IMR-90 (cell line): Measurements from ENCODE around the gene GYPE. TPM values are rescaled to one million over a fixed set of nuclear protein-coding genes. Genes with fewer than 3 reads are reported as not detected.
A peak's percentile ranks its signal among the peaks of the same experiment; 100 is the strongest.
"Not testable (repeated sequence)": the region's sequence is repeated elsewhere in the genome, so short reads cannot be mapped to it uniquely, and the experiment has no call there.

Experiments
- ATAC-seq: fragments of 200-7000 bp; cut with Tn5 transposase; 2 replicates; pipeline ENCODE4 v1.9.1; 2020; ENCODE audit warnings: low read depth, mild to moderate bottlenecking, moderate library complexity
- BruUV-seq: library from RNA; stranded (reverse); fragments of 400-500 nt; replicated peaks from 2 replicates; lab custom pipeline; 2021; lab: Mats Ljungman, UMichigan
- CTCF ChIA-PET: fragments of 300-600 bp; formaldehyde crosslinking; extraction: SDS; loops from one replicate; lab custom pipeline; 2021; ENCODE audit warnings: antibody characterized with exemption; lab: Yijun Ruan, JAX
- POLR2A ChIA-PET: fragments of 300-600 bp; sonication (Branson Sonifier 250); formaldehyde crosslinking; loops from one replicate; lab custom pipeline; 2022; ENCODE audit warnings: antibody characterized with exemption; ENCODE audit not compliant: unreplicated experiment; lab: Charles Lee
- DNase-seq: peaks from one replicate; pipeline ENCODE4 v3.0.0; 2013
- H2AFZ ChIP-seq: replicated peaks from 2 replicates; pipeline ENCODE3; 2013; ENCODE audit warnings: low read length, mild to moderate bottlenecking; ENCODE audit not compliant: poor library complexity
- H2AK5ac ChIP-seq: 2 replicates; pipeline ENCODE4 v1.6.1; 2013; ENCODE audit warnings: low read depth, low read length, inconsistent platforms
- H2AK9ac ChIP-seq: replicated peaks from 2 replicates; pipeline ENCODE3; 2013; ENCODE audit warnings: mild to moderate bottlenecking, low read depth, low read length, moderate library complexity; ENCODE audit not compliant: poor library complexity
- H2BK120ac ChIP-seq: 2 replicates; pipeline ENCODE4 v1.6.1; 2013; ENCODE audit warnings: low read depth, low read length, inconsistent platforms
- H2BK15ac ChIP-seq: 3 replicates; pipeline ENCODE4 v1.6.1; 2013; ENCODE audit warnings: low read depth, low read length, inconsistent platforms
- H2BK20ac ChIP-seq: 2 replicates; pipeline ENCODE4 v1.6.1; 2013; ENCODE audit warnings: low read depth, mild to moderate bottlenecking, inconsistent platforms, low read length, moderate library complexity
- H2BK5ac ChIP-seq: 2 replicates; pipeline ENCODE4 v1.6.1; 2013; ENCODE audit warnings: mild to moderate bottlenecking, low read depth, low read length, inconsistent platforms; ENCODE audit not compliant: poor library complexity, severe bottlenecking
- H3K14ac ChIP-seq: replicated peaks from 2 replicates; pipeline ENCODE4 v1.6.1; 2013; ENCODE audit warnings: low read depth, low read length, inconsistent platforms
- H3K18ac ChIP-seq: 2 replicates; pipeline ENCODE4 v1.6.1; 2013; ENCODE audit warnings: low read depth, low read length, control low read depth
- H3K23ac ChIP-seq: 2 replicates; pipeline ENCODE4 v1.6.1; 2013; ENCODE audit warnings: low read depth, low read length, inconsistent platforms
- H3K27ac ChIP-seq: 2 replicates; pipeline ENCODE4 v1.5.1; 2013; ENCODE audit warnings: mild to moderate bottlenecking, control low read depth, low read length; ENCODE audit not compliant: insufficient read depth
- H3K27me3 ChIP-seq: 2 replicates; pipeline ENCODE4 v1.6.1; 2013; ENCODE audit warnings: low read length; ENCODE audit not compliant: control insufficient read depth, insufficient read depth
- H3K36me3 ChIP-seq: 2 replicates; pipeline ENCODE4 v1.6.1; 2013; ENCODE audit warnings: low read length, mixed read lengths; ENCODE audit not compliant: control insufficient read depth, insufficient read depth
- H3K4ac ChIP-seq: 2 replicates; pipeline ENCODE4 v1.6.1; 2013; ENCODE audit warnings: low read depth, low read length, inconsistent platforms
- H3K4me1 ChIP-seq: 2 replicates; pipeline ENCODE4 v1.6.1; 2013; ENCODE audit warnings: low read length, mixed read lengths; ENCODE audit not compliant: control insufficient read depth, insufficient read depth
- H3K4me2 ChIP-seq: 2 replicates; pipeline ENCODE4 v1.6.1; 2013; ENCODE audit warnings: low read depth, mild to moderate bottlenecking, control low read depth, low read length, moderate library complexity
- H3K4me3 ChIP-seq: 2 replicates; pipeline ENCODE4 v1.5.1; 2013; ENCODE audit warnings: low read depth, mild to moderate bottlenecking, control low read depth, low read length, moderate library complexity; ENCODE audit not compliant: insufficient read depth
- H3K56ac ChIP-seq: 2 replicates; pipeline ENCODE4 v1.6.1; 2013; ENCODE audit warnings: low read length, inconsistent platforms; ENCODE audit not compliant: insufficient read depth; ENCODE audit errors: extremely low read depth
- H3K79me1 ChIP-seq, 2 experiments: 2 replicates each; pipeline ENCODE4 v1.6.1; 2013; ENCODE audit warnings: low read length in 2 of 2, inconsistent platforms in 1 of 2, low read depth in 1 of 2
- H3K9ac ChIP-seq: 2 replicates; pipeline ENCODE4 v1.6.1; 2013; ENCODE audit warnings: low read depth, low read length, control low read depth
- H3K9me1 ChIP-seq: 2 replicates; pipeline ENCODE4 v1.6.1; 2013; ENCODE audit warnings: low read length, inconsistent platforms; ENCODE audit not compliant: insufficient read depth
- H3K9me3 ChIP-seq: 2 replicates; pipeline ENCODE4 v1.6.1; 2013; ENCODE audit warnings: low read length; ENCODE audit not compliant: control insufficient read depth, insufficient read depth
- H4K20me1 ChIP-seq: 2 replicates; pipeline ENCODE4 v1.6.1; 2013; ENCODE audit warnings: low read length, inconsistent platforms; ENCODE audit not compliant: insufficient read depth
- H4K5ac ChIP-seq: 2 replicates; pipeline ENCODE4 v1.6.1; 2013; ENCODE audit warnings: mild to moderate bottlenecking, low read depth, low read length, control low read depth
- H4K8ac ChIP-seq, 2 experiments: 2 replicates each; pipeline ENCODE4 v1.6.1; 2013; ENCODE audit warnings: low read depth in 2 of 2, low read length in 2 of 2, control low read depth in 1 of 2, inconsistent platforms in 1 of 2
- H4K91ac ChIP-seq: 2 replicates; pipeline ENCODE4 v1.6.1; 2013; ENCODE audit warnings: low read depth, low read length, inconsistent platforms; ENCODE audit not compliant: insufficient read depth
- WGBS, 2 experiments: methylation state at CpG; one replicate each; pipeline versions ENCODE4 v1.1.5 to v1.1.7; 2013; ENCODE audit warnings: missing lambda C conversion rate in 2 of 2; ENCODE audit not compliant: insufficient read length in 1 of 2; ENCODE audit errors: extremely low coverage in 2 of 2; 5-methylcytosine and 5-hydroxymethylcytosine counted together
- dilution Hi-C: fragments of 300-500 bp; cut with HindIII; formaldehyde crosslinking; loops from one replicate; pipeline ENCODE4 v1.14.3; 2018; ENCODE audit warnings: low sequenced_read_pairs; ENCODE audit not compliant: unreplicated experiment
- in situ Hi-C: fragments of 300-500 bp; cut with MboI; formaldehyde crosslinking; loops from 3 replicates; pipeline ENCODE4 v1.14.3; 2019; ENCODE audit warnings: low sequenced_read_pairs, inconsistent platforms, mixed read lengths
- intact Hi-C: fragments of 100-400 bp; cut with micrococcal nuclease; formaldehyde crosslinking; loops from 2 replicates; pipeline ENCODE4 v1.10.0; 2022
- polyA plus RNA-seq, 3 experiments: library from polyadenylated mRNA; depleted of rRNA; stranded (reverse); fragments of >200 nt; gene quantifications; 2 replicates each; pipeline ENCODE4 v1.2.3, GENCODE V29; 2012; ENCODE audit warnings: low replicate concordance in 1 of 3
- total RNA-seq: library from RNA; depleted of rRNA; stranded (reverse); fragments of >200 nt; gene quantifications from 2 replicates; pipeline ENCODE4 v1.2.3, GENCODE V29; 2012

Gene GYPE
- total and polyA plus RNA-seq, 2 of the 4 experiments (the other 2 are of a cell fraction): 0.36 to 0.54 TPM

DNA sequence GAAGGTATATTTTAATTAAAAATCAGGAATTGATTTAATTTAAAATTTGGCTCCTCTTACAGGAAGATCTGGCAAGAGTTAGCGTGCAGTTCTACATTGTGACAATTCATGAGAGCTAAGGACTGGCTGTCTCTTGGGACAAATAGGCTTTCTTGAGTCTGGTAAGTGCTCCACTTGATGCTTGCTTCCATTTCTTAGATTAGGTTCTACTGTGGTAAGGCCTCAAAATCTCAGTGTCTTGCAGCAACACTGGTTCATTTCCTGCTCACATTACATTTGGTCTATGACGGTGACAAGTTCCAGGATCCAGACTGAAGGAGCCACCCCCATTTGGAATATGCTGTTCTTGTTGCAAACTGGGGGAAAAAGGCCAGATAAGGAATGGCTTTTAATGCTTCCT lies 7.1 kb upstream of the GYPE start:
- H3K4ac ChIP-seq, H3K14ac ChIP-seq, H2BK15ac ChIP-seq, H3K56ac ChIP-seq, H3K23ac ChIP-seq, H3K9me3 ChIP-seq, H2BK120ac ChIP-seq, H3K27me3 ChIP-seq, H3K18ac ChIP-seq, H3K4me2 ChIP-seq, H2AK5ac ChIP-seq, H4K5ac ChIP-seq, H4K20me1 ChIP-seq, H3K79me1 ChIP-seq, H3K9ac ChIP-seq, H2BK20ac ChIP-seq, dilution Hi-C loops, intact Hi-C loops, H3K4me3 ChIP-seq, H3K4me1 ChIP-seq, CTCF ChIA-PET, DNase-seq, H3K36me3 ChIP-seq, POLR2A ChIA-PET, BruUV-seq, ATAC-seq, H2BK5ac ChIP-seq, H3K9me1 ChIP-seq, H2AFZ ChIP-seq, H2AK9ac ChIP-seq, H4K91ac ChIP-seq, H4K8ac ChIP-seq, H3K27ac ChIP-seq, in situ Hi-C loops: not testable (repeated sequence)
- no CpG with 5 or more reads among the region's 2 CpGs for WGBS, 2 experiments

DNA sequence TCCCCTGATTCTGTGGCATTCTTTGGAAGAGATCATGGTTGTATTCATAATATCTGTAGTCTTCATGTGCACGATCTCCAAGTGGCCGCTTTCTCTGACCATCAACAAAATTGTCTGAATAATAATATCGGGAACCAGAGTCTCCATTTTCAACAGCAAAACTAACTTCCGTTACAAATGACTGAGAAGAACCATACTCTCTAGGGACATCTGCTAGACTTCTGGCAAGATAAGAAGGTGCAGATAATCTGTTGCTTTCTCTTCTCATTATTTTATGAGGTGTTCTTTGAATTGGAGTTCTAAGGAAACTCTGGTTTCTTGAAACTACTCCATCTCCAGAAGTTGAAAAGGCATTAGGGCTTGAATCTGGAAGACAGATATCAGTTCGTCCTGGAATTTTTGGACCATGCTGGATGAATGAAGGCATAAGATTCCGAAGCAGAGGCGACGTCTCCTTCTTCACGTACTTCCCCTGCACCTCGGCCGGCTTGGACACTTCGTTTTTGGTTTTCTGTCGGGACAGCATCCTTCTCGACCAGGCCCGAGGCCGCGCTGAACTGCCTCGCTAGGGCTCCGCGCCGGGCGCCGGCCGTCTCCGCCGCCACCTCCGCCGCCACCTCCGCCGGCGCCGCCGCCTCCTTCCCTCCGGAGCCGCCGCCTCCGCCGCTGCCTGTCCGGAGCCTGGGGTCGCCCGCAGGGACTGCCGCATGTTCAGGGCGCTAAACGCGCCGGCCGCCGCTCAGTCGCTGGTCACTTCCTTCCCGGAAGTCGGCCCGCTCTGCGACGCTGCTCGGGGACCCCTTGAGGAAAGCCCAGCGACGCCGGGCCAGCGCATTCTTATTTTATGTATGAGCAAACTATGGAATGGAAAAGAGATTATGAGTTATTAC lies 6.4 kb upstream of the GYPE start:
- peak; percentile 80 for ATAC-seq
- H3K14ac ChIP-seq, dilution Hi-C loops, H4K91ac ChIP-seq, H3K4me1 ChIP-seq, H3K56ac ChIP-seq, H2BK5ac ChIP-seq, H4K20me1 ChIP-seq, CTCF ChIA-PET, H2BK15ac ChIP-seq, H3K4ac ChIP-seq, DNase-seq, H2BK120ac ChIP-seq, H3K27ac ChIP-seq, H2AK9ac ChIP-seq, H3K79me1 ChIP-seq, H3K18ac ChIP-seq, intact Hi-C loops, H3K27me3 ChIP-seq, BruUV-seq, H2BK20ac ChIP-seq, H3K36me3 ChIP-seq, in situ Hi-C loops, H4K5ac ChIP-seq, H3K23ac ChIP-seq, H2AK5ac ChIP-seq, H3K9me3 ChIP-seq, H3K9me1 ChIP-seq, POLR2A ChIA-PET: not testable (repeated sequence)
- Histone ChIP-seq H2AFZ (peak overlapping the region; percentile 70), H4K8ac (peak overlapping the region in 1 of 2 experiments; percentile 49; a peak in 1 of 4 replicates), H3K4me3 (peak overlapping the region; percentile 46), H3K9ac (peak overlapping the region; percentile 81), H3K4me2 (peak overlapping the region; percentile 89)
- WGBS, 2 experiments: 21% methylated on average over 9 of the region's 59 CpGs; no CpG with 5 or more reads in 1 of the 2 experiments
